K562 (cell line): ENCODE results near the gene IGF2BP1. TPM values are rescaled to one million over a fixed set of nuclear protein-coding genes. Genes with fewer than 3 reads are reported as not detected.
A peak's percentile ranks its signal among the peaks of the same experiment; 100 is the strongest.

Source experiments
- ATF6 ChIP-seq: sonication (generic); formaldehyde crosslinking; IDR thresholded peaks from 2 replicates; pipeline ENCODE4 v1.4.0; 2020; ENCODE audit warnings: mild to moderate bottlenecking, missing genetic modification reagents
- BDP1 ChIP-seq: IDR thresholded peaks from 3 replicates; pipeline ENCODE4 v1.6.1; 2011; ENCODE audit not compliant: insufficient read length, insufficient read depth
- BRD9 ChIP-seq: fragments of 450-650 bp; IDR thresholded peaks from 2 replicates; pipeline ENCODE4 v1.6.1; 2018; ENCODE audit warnings: low read depth; ENCODE audit not compliant: partially characterized antibody
- CCAR2 ChIP-seq: fragments of 200-400 bp; formaldehyde crosslinking; IDR thresholded peaks from 2 replicates; pipeline ENCODE4 v1.6.1; 2017; ENCODE audit warnings: mild to moderate bottlenecking, low read depth, low read length
- CGGBP1 ChIP-seq: fragments of 250-450 bp; sonication (Bioruptor Pico); IDR thresholded peaks from 2 replicates; pipeline ENCODE4 v1.9.0; 2021; ENCODE audit warnings: mild to moderate bottlenecking
- ETV1 ChIP-seq: fragments of 450-650 bp; conservative IDR thresholded peaks from 2 replicates; pipeline ENCODE4 v1.6.1; 2016; ENCODE audit warnings: missing genetic modification characterization, control low read depth, low read depth, missing compliant biosample characterization
- FOXK1 ChIP-seq: sonication (generic); formaldehyde crosslinking; IDR thresholded peaks from 2 replicates; pipeline ENCODE4 v1.8.0; 2022; ENCODE audit warnings: missing genetic modification reagents, mild to moderate bottlenecking, borderline replicate concordance
- GABPB2 ChIP-seq: fragments of 250-450 bp; sonication (Bioruptor Pico); conservative IDR thresholded peaks from 2 replicates; pipeline ENCODE4 v1.5.1; 2021; ENCODE audit warnings: mild to moderate bottlenecking
- HMGXB4 ChIP-seq: sonication (generic); formaldehyde crosslinking; IDR thresholded peaks from 2 replicates; pipeline ENCODE4 v1.8.1; 2023; ENCODE audit warnings: mild to moderate bottlenecking, missing genetic modification reagents
- KDM2B ChIP-seq: fragments of 250-450 bp; sonication (Bioruptor Pico); IDR thresholded peaks from 2 replicates; pipeline ENCODE4 v1.8.0; 2021; ENCODE audit warnings: mild to moderate bottlenecking, moderate library complexity
- L3MBTL2 ChIP-seq: fragments of 450-650 bp; IDR thresholded peaks from 2 replicates; pipeline ENCODE4 v1.6.1; 2016; ENCODE audit warnings: mild to moderate bottlenecking, moderate library complexity
- NR1H2 ChIP-seq: sonication (generic); formaldehyde crosslinking; IDR thresholded peaks from 2 replicates; pipeline ENCODE4 v1.4.0; 2020; ENCODE audit warnings: mild to moderate bottlenecking, missing genetic modification reagents
- POLR3A ChIP-seq: IDR thresholded peaks from 2 replicates; pipeline ENCODE4 v1.6.1; 2011; ENCODE audit warnings: borderline replicate concordance, mild to moderate bottlenecking, moderate library complexity; ENCODE audit not compliant: insufficient read length, insufficient read depth; ENCODE audit errors: extremely low read depth
- RFX1 ChIP-seq: fragments of 450-650 bp; IDR thresholded peaks from 2 replicates; pipeline ENCODE4 v1.6.1; 2016; ENCODE audit warnings: mild to moderate bottlenecking, moderate library complexity
- SPI1 ChIP-seq: IDR thresholded peaks from 2 replicates; pipeline ENCODE4 v1.6.1; 2011; ENCODE audit warnings: low read depth, low read length, control low read depth, borderline replicate concordance
- TAF9B ChIP-seq: fragments of 450-650 bp; IDR thresholded peaks from 2 replicates; pipeline ENCODE4 v1.6.1; 2018; ENCODE audit warnings: mild to moderate bottlenecking; ENCODE audit not compliant: partially characterized antibody
- ZBTB43 ChIP-seq: sonication (generic); formaldehyde crosslinking; IDR thresholded peaks from 2 replicates; pipeline ENCODE4 v1.8.0; 2023; ENCODE audit warnings: mild to moderate bottlenecking, missing genetic modification reagents
- ZNF133 ChIP-seq: fragments of 250-450 bp; sonication (Bioruptor Pico); IDR thresholded peaks from 2 replicates; pipeline ENCODE4 v1.4.0; 2020; ENCODE audit warnings: mild to moderate bottlenecking
- ZNF24 ChIP-seq: fragments of 450-650 bp; IDR thresholded peaks from 2 replicates; pipeline ENCODE4 v1.6.1; 2016
- ZNF449 ChIP-seq: fragments of 250-450 bp; sonication (Bioruptor Pico); IDR thresholded peaks from 2 replicates; pipeline ENCODE4 v1.8.0; 2022; ENCODE audit warnings: moderate library complexity, mild to moderate bottlenecking, inconsistent platforms
- polyA plus RNA-seq, 8 experiments: library from polyadenylated mRNA; depleted of rRNA in 4 of 8; stranded (reverse) in 5 of 8; unstranded in 3 of 8; fragments of >200 nt; fragmentation: Nextera tagmentation in 2 of 8; fragmentation: Illumina TruSeq in 1 of 8; extraction: Ambion mirVana in 2 of 8; extraction: Trizol in 1 of 8; gene quantifications; 2 replicates each; pipeline versions ENCODE4 v1.2.1 to v1.2.3, GENCODE V29; 2011 to 2014; ENCODE audit warnings: inconsistent platforms in 1 of 8, missing spikeins in 1 of 8
- total RNA-seq, 7 experiments: library from RNA; depleted of rRNA in 6 of 7; stranded (reverse); fragments of >200 nt in 6 of 7; fragmentation: Illumina TruSeq in 2 of 7; extraction: Trizol in 2 of 7; gene quantifications; 2 replicates each; pipeline versions ENCODE4 v1.2.1 to v1.2.3, GENCODE V29; 2011 to 2021; ENCODE audit warnings: low replicate concordance in 1 of 7

Gene IGF2BP1
- total and polyA plus RNA-seq, 9 of the 15 experiments (the other 6 are each of a cell fraction or from before 2014, with no cell fraction given): 13.0 to 318 (median 53.6) TPM

- no peak for TF ChIP-seq CGGBP1 (CRISPR knock-in tag)
- TF ChIP-seq ZBTB43 (CRISPR knock-in tag): no peak
- peak; percentile 91; the same call in 1 of the 2 replicates for TF ChIP-seq HMGXB4 (CRISPR knock-in tag)
- no peak for TF ChIP-seq NR1H2
- TF ChIP-seq RFX1: no peak
- no peak for TF ChIP-seq CCAR2
- TF ChIP-seq L3MBTL2: no peak
- no peak for TF ChIP-seq GABPB2 (CRISPR knock-in tag)
- no peak for TF ChIP-seq KDM2B (CRISPR knock-in tag)
- TF ChIP-seq ETV1 (tag): no peak
- TF ChIP-seq SPI1: no peak
- TF ChIP-seq ZNF449 (CRISPR knock-in tag): no peak
- TF ChIP-seq BRD9: peak; percentile 12
- no peak for TF ChIP-seq FOXK1 (CRISPR knock-in tag)
- peak; percentile 25 for TF ChIP-seq TAF9B
- TF ChIP-seq ZNF24: no peak
- TF ChIP-seq POLR3A: no peak
- no peak for TF ChIP-seq BDP1
- no peak for TF ChIP-seq ZNF133
- TF ChIP-seq ATF6 (CRISPR knock-in tag): no peak
Measured at GRCh38 chr17:48995304-48995973, 1.7 kb upstream of the IGF2BP1 start (continued).
